GM23338 (cell line): Measurements from ENCODE around the gene BIRC5. TPM values are rescaled to one million over a fixed set of nuclear protein-coding genes. Genes with fewer than 3 reads are reported as not detected.

Source experiments
- ATAC-seq: fragments of 200-7000 bp; cut with Tn5 transposase; 3 replicates; pipeline ENCODE4 v1.9.1; 2020
- DNase-seq: peaks from one replicate; pipeline ENCODE4 v3.0.0-alpha.2; 2015; ENCODE audit warnings: low spot score
- H2AFZ ChIP-seq: fragments of 200-600 bp; sonication (generic); 2 replicates; pipeline ENCODE4 v1.8.0; 2016; ENCODE audit warnings: antibody characterized with exemption, mild to moderate bottlenecking, moderate library complexity
- H3F3A ChIP-seq: fragments of 200-600 bp; sonication (generic); replicated peaks from 2 replicates; pipeline ENCODE4 v1.8.0; 2017; ENCODE audit warnings: antibody characterized with exemption, mixed run types, low read depth
- H3K27ac ChIP-seq: fragments of 200-600 bp; sonication (generic); 2 replicates; pipeline ENCODE4 v1.6.1; 2016; ENCODE audit warnings: low read depth
- H3K27me3 ChIP-seq: fragments of 200-600 bp; sonication (generic); 2 replicates; pipeline ENCODE4 v1.8.0; 2016; ENCODE audit warnings: mild to moderate bottlenecking, mixed run types, moderate library complexity; ENCODE audit not compliant: insufficient read depth
- H3K36me3 ChIP-seq: fragments of 200-600 bp; sonication (generic); 2 replicates; pipeline ENCODE4 v1.8.0; 2016; ENCODE audit warnings: mild to moderate bottlenecking; ENCODE audit not compliant: insufficient read depth
- H3K4me1 ChIP-seq: fragments of 200-600 bp; sonication (generic); 2 replicates; pipeline ENCODE4 v1.8.0; 2016; ENCODE audit warnings: mild to moderate bottlenecking, moderate library complexity; ENCODE audit not compliant: insufficient read depth
- H3K4me2 ChIP-seq: fragments of 200-600 bp; sonication (generic); 2 replicates; pipeline ENCODE4 v1.7.1; 2017; ENCODE audit warnings: mixed run types
- H3K4me3 ChIP-seq: fragments of 200-600 bp; sonication (generic); 2 replicates; pipeline ENCODE4 v1.6.1; 2016; ENCODE audit warnings: mixed run types
- H3K79me2 ChIP-seq: fragments of 200-600 bp; sonication (generic); replicated peaks from 2 replicates; pipeline ENCODE4 v1.8.0; 2017; ENCODE audit warnings: mild to moderate bottlenecking; ENCODE audit not compliant: insufficient read depth
- H3K9me2 ChIP-seq: fragments of 200-600 bp; sonication (generic); 2 replicates; pipeline ENCODE4 v1.8.0; 2017; ENCODE audit not compliant: insufficient read depth
- H4K20me1 ChIP-seq: fragments of 200-600 bp; sonication (generic); replicated peaks from 2 replicates; pipeline ENCODE4 v1.8.0; 2017; ENCODE audit warnings: mild to moderate bottlenecking; ENCODE audit not compliant: insufficient read depth
- H3K27ac Mint-ChIP-seq: 2 replicates; pipeline ENCODE4 v1.8.0; 2020; ENCODE audit warnings: inconsistent platforms, mild to moderate bottlenecking, moderate library complexity, mixed read lengths
- H3K27me3 Mint-ChIP-seq: 3 replicates; pipeline ENCODE4 v1.8.0; 2022; ENCODE audit warnings: low read depth, mild to moderate bottlenecking, moderate library complexity, mixed read lengths, inconsistent platforms; ENCODE audit not compliant: insufficient read depth, poor library complexity
- H3K36me3 Mint-ChIP-seq: 3 replicates; pipeline ENCODE4 v1.8.0; 2021; ENCODE audit warnings: low read depth, mild to moderate bottlenecking, inconsistent platforms, moderate library complexity, mixed read lengths
- H3K4me1 Mint-ChIP-seq: 3 replicates; pipeline ENCODE4 v1.8.0; 2020; ENCODE audit warnings: mild to moderate bottlenecking, inconsistent platforms, mixed read lengths
- H3K4me3 Mint-ChIP-seq: 3 replicates; pipeline ENCODE4 v1.8.0; 2021; ENCODE audit warnings: moderate library complexity, mild to moderate bottlenecking, inconsistent platforms, mixed read lengths
- H3K9me3 Mint-ChIP-seq: 3 replicates; pipeline ENCODE4 v1.8.0; 2020; ENCODE audit warnings: moderate library complexity, mild to moderate bottlenecking, inconsistent platforms, mixed read lengths
- EZH2 ChIP-seq: fragments of 200-600 bp; sonication (generic); IDR thresholded peaks from one replicate; pipeline ENCODE4 v1.8.0; 2017; ENCODE audit warnings: antibody characterized with exemption, mild to moderate bottlenecking, low read depth; ENCODE audit not compliant: unreplicated experiment
- EZH2phosphoT487 ChIP-seq: fragments of 200-600 bp; sonication (generic); IDR thresholded peaks from one replicate; pipeline ENCODE4 v1.8.1; 2018; ENCODE audit warnings: antibody characterized with exemption; ENCODE audit not compliant: unreplicated experiment
- JUNB ChIP-seq: IDR thresholded peaks from one replicate; pipeline ENCODE4 v1.6.1; 2016; ENCODE audit warnings: antibody characterized with exemption; ENCODE audit not compliant: unreplicated experiment
- NANOG ChIP-seq: IDR thresholded peaks from 2 replicates; pipeline ENCODE4 v1.6.1; 2016; ENCODE audit warnings: antibody characterized with exemption, borderline replicate concordance
- ZNF331 ChIP-seq: fragments of 250-450 bp; sonication (Bioruptor Pico); IDR thresholded peaks from 2 replicates; pipeline ENCODE4 v1.5.0; 2020; ENCODE audit warnings: low read depth, mild to moderate bottlenecking, moderate library complexity
- polyA plus RNA-seq: library from polyadenylated mRNA; unstranded; fragments of >200 nt; fragmentation: Nextera tagmentation; extraction: Ambion mirVana; gene quantifications from 2 replicates; pipeline ENCODE4 v1.2.1, GENCODE V29; 2016
- total RNA-seq: library from RNA; depleted of rRNA; stranded (reverse); fragments of >200 nt; shearing (Covaris generic); gene quantifications from 2 replicates; pipeline ENCODE4 v1.2.3, GENCODE V29; 2014
- TF ChIP-seq, protein P1 (sequence below), 2 experiments: fragments of 200-600 bp in 1 of 2; sonication (generic) in 1 of 2; conservative IDR thresholded peaks; 2 replicates each; pipeline versions ENCODE4 v1.5.1 to v1.6.1; 2016 to 2017; ENCODE audit warnings: antibody characterized with exemption in 2 of 2, low read depth in 2 of 2, mild to moderate bottlenecking in 2 of 2, moderate library complexity in 1 of 2

Gene BIRC5
- total and polyA plus RNA-seq, 2 experiments from 2014 or later, result 89.7 to 111 TPM

DNA sequence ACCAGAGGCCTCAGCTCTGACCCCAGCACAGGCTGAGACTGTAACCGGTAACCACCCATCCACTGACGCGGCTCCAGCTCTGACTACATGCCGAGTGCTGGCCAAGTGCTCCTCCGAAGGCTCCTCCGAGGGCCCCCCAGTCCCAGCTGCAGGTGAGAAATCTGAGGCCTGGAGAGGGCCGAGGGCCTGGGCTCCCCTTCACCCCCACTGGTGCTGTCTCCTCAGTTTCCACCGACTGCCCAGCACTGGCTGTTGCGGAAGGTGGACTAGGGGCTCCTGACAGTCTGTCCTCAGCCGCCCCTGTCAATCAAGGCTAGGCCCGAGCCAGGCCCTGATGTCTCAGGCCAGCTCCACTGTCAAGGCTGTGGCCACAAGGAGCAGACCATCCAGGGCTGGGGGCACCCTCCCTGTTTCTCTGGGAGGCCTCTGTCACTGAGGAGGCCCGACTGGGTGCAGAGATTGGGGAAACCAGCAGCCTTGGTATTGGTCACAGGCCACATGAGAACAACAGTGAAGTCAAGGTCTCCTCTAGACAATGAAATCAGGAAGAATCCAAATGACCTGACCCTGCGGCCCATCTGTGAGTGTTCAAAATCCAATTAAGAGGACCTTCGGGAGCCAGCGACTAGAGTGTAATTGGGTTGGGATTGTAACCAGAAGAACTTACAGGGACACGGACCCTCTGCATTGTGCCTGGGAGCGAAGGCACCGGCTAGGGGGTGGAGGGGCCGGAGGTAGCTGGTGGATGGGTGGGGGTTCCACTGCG lies 22.5 kb downstream of the BIRC5 start:
- H3K36me3 Mint-ChIP-seq, result no peaks in the 10 kb centered on the region
- Histone ChIP-seq H3K9me2 (no peaks in the 10 kb centered on the region), H2AFZ (no peak overlapping the region), H3K36me3 (no peaks in the 10 kb centered on the region), H3F3A (no peaks in the 10 kb centered on the region), H4K20me1 (no peaks in the 10 kb centered on the region), H3K27me3 (peaks cover 10% of the 10 kb centered on the region), H3K4me2 (no peak overlapping the region), H3K79me2 (no peaks in the 10 kb centered on the region), H3K27ac (no peak overlapping the region), H3K4me1 (no peaks in the 10 kb centered on the region), H3K4me3 (no peak overlapping the region)
- no peaks in the 10 kb centered on the region for H3K9me3 Mint-ChIP-seq
- H3K4me1 Mint-ChIP-seq, result peaks cover 2% of the 10 kb centered on the region; the same call in 1 of the 3 replicates
- no peak overlapping the region for H3K4me3 Mint-ChIP-seq
- H3K27me3 Mint-ChIP-seq, result peaks cover 21% of the 10 kb centered on the region
- TF ChIP-seq NANOG (no peak), ZNF331 (CRISPR knock-in tag) (no peak), JUNB (no peak), EZH2phosphoT487 (no peak), EZH2 (no peak)
- TF ChIP-seq, protein P1, sequence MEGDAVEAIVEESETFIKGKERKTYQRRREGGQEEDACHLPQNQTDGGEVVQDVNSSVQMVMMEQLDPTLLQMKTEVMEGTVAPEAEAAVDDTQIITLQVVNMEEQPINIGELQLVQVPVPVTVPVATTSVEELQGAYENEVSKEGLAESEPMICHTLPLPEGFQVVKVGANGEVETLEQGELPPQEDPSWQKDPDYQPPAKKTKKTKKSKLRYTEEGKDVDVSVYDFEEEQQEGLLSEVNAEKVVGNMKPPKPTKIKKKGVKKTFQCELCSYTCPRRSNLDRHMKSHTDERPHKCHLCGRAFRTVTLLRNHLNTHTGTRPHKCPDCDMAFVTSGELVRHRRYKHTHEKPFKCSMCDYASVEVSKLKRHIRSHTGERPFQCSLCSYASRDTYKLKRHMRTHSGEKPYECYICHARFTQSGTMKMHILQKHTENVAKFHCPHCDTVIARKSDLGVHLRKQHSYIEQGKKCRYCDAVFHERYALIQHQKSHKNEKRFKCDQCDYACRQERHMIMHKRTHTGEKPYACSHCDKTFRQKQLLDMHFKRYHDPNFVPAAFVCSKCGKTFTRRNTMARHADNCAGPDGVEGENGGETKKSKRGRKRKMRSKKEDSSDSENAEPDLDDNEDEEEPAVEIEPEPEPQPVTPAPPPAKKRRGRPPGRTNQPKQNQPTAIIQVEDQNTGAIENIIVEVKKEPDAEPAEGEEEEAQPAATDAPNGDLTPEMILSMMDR (conservative IDR thresholded peaks at IDR 0.05; ENCODE audit: low read depth in 2 of 2), result no peak
- H3K27ac Mint-ChIP-seq, result no peak overlapping the region
- no peak for ATAC-seq
- no peak for DNase-seq

DNA sequence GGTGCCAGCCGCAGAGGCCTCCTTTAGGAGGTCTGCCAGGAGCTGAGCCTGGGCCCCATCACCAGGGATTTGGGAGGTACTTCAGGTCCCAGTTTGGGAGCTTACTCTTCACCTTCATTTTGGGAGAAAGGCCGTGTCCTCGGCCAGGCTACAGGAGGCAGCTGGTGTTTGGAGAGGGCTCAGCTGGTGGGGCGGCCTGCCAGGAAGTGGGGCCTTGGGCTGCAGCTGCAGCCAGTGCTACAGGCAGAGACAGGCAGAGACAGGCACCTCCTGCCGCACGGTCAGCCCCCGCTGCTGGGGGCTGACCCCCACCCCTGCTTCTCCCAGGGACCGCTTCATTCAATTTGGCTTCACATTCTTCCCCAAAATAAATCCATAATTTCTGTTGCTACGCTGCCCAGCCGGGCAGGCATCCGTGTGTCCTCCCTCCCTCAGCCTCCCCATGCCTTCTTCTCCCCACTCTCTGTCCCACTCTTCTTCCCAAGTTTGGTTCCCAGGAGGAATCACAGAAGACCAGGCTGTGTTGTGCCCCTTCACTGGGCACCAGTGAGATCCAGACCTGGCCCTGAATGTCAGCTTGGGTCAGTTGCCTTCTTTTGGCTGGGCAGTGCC lies 23.5 kb downstream of the BIRC5 start:
- H3K9me3 Mint-ChIP-seq, result no peaks in the 10 kb centered on the region
- no peaks in the 10 kb centered on the region for H3K4me1 ChIP-seq
- H3K4me3 Mint-ChIP-seq, result no peak overlapping the region
- H2AFZ ChIP-seq, result no peak overlapping the region
- TF ChIP-seq, protein P1 (conservative IDR thresholded peaks at IDR 0.05; ENCODE audit: low read depth in 2 of 2), result no peak
- peaks cover 4% of the 10 kb centered on the region; the same call in 1 of the 3 replicates for H3K4me1 Mint-ChIP-seq
- no peak overlapping the region for H3K27ac ChIP-seq
- DNase-seq, result no peak
- no peaks in the 10 kb centered on the region for H3K36me3 Mint-ChIP-seq
- H4K20me1 ChIP-seq, result no peaks in the 10 kb centered on the region
- H3K36me3 ChIP-seq, result no peaks in the 10 kb centered on the region
- ATAC-seq, result no peak
- no peak overlapping the region for H3K27ac Mint-ChIP-seq
- H3K4me3 ChIP-seq, result no peak overlapping the region
- no peak overlapping the region for H3K4me2 ChIP-seq
- H3K27me3 Mint-ChIP-seq, result peaks cover 18% of the 10 kb centered on the region
- H3K9me2 ChIP-seq, result no peaks in the 10 kb centered on the region
- H3K27me3 ChIP-seq, result peaks cover 5% of the 10 kb centered on the region
- H3K79me2 ChIP-seq, result no peaks in the 10 kb centered on the region
- no peaks in the 10 kb centered on the region for H3F3A ChIP-seq
